GM19452 (cell line): ENCODE results near the gene ATP2A3.

Experiments used
- ATAC-seq: cut with Tn5 transposase; IDR thresholded peaks from one replicate; pipeline ENCODE4 v1.9.1; 2021; ENCODE audit not compliant: unreplicated experiment

ATP2A3 gene

GRCh38 chr17:3964203-3965117, at the start of gene ATP2A3:
Gene ATP2A3, minus strand, starts transcription at chr17:3964437. Its CDS starts 146 bp downstream, at chr17:3964291.
- no peak for ATAC-seq

GRCh38 chr17:4010754-4011153, 46.5 kb upstream of the ATP2A3 start:
- ATAC-seq = no peak

- no peak for ATAC-seq
Observed at GRCh38 chr17:4009186-4009785, 45.0 kb upstream of the ATP2A3 start.

GRCh38 chr17:4008441-4009185, 44.4 kb upstream of the ATP2A3 start:
- no peak for ATAC-seq

GRCh38 chr17:4008082-4008435, 43.8 kb upstream of the ATP2A3 start:
- no peak for ATAC-seq

- no peak for ATAC-seq
Observed at GRCh38 chr17:4007346-4008081, 43.3 kb upstream of the ATP2A3 start.

GRCh38 chr17:4006745-4007211, 42.5 kb upstream of the ATP2A3 start:
- no peak for ATAC-seq

- no peak for ATAC-seq
Observed at GRCh38 chr17:4006165-4006589, 41.9 kb upstream of the ATP2A3 start.

GRCh38 chr17:4005296-4006164, 41.3 kb upstream of the ATP2A3 start:
- no peak for ATAC-seq

GRCh38 chr17:4004517-4005295, 40.5 kb upstream of the ATP2A3 start:
- ATAC-seq = no peak

GRCh38 chr17:4003501-4004421, 39.5 kb upstream of the ATP2A3 start:
- ATAC-seq = no peak

- ATAC-seq = no peak
Observed at GRCh38 chr17:4003131-4003500, 38.9 kb upstream of the ATP2A3 start.

- ATAC-seq = no peak
Observed at GRCh38 chr17:4001048-4001590, 36.9 kb upstream of the ATP2A3 start.

- no peak for ATAC-seq
Observed at GRCh38 chr17:3998436-3998835, 34.2 kb upstream of the ATP2A3 start.

GRCh38 chr17:3995067-3995466, 30.8 kb upstream of the ATP2A3 start:
- ATAC-seq = no peak

- no peak for ATAC-seq
Observed at GRCh38 chr17:3994221-3994576, 30.0 kb upstream of the ATP2A3 start.

GRCh38 chr17:3993493-3994220, 29.4 kb upstream of the ATP2A3 start:
- ATAC-seq = no peak
